SK-N-SH treated with all-trans-retinoic acid at 6 μM for 48 hours (cell line): ENCODE results near the gene CFD.

Experiments used
- ATAC-seq: fragments of 200-7000 bp; cut with Tn5 transposase; 3 replicates; pipeline ENCODE4 v1.9.1; 2020; ENCODE audit warnings: mild to moderate bottlenecking, moderate library complexity
- BACH2 ChIP-seq: fragments of 250-450 bp; sonication (Bioruptor Pico); IDR thresholded peaks from 2 replicates; pipeline ENCODE4 v1.9.0; 2021; ENCODE audit warnings: mild to moderate bottlenecking, borderline replicate concordance
- CREB5 ChIP-seq: fragments of 250-450 bp; sonication (Bioruptor Pico); IDR thresholded peaks from 2 replicates; pipeline ENCODE4 v1.5.1; 2020; ENCODE audit warnings: low read depth, mild to moderate bottlenecking, moderate library complexity
- CSDC2 ChIP-seq: fragments of 250-450 bp; sonication (Bioruptor Pico); IDR thresholded peaks from 2 replicates; pipeline ENCODE4 v1.5.0; 2020; ENCODE audit warnings: mild to moderate bottlenecking, moderate library complexity
- CSRNP3 ChIP-seq: fragments of 250-450 bp; sonication (Bioruptor Pico); IDR thresholded peaks from 2 replicates; pipeline ENCODE4 v1.5.1; 2021; ENCODE audit warnings: mild to moderate bottlenecking, moderate library complexity
- ESRRG ChIP-seq: fragments of 250-450 bp; sonication (Bioruptor Pico); IDR thresholded peaks from 2 replicates; pipeline ENCODE4 v1.6.1; 2021; ENCODE audit warnings: mild to moderate bottlenecking
- GLIS3 ChIP-seq: fragments of 250-450 bp; sonication (Bioruptor Pico); IDR thresholded peaks from 2 replicates; pipeline ENCODE4 v1.5.0; 2020; ENCODE audit warnings: mild to moderate bottlenecking, moderate library complexity
- ISL1 ChIP-seq: fragments of 250-450 bp; sonication (Bioruptor Pico); IDR thresholded peaks from 2 replicates; pipeline ENCODE4 v2.1.2; 2022; ENCODE audit warnings: mild to moderate bottlenecking, moderate library complexity
- OSR1 ChIP-seq: fragments of 250-450 bp; sonication (Bioruptor Pico); IDR thresholded peaks from 2 replicates; pipeline ENCODE4 v1.8.0; 2022; ENCODE audit warnings: moderate library complexity, mild to moderate bottlenecking, inconsistent platforms
- POU6F1 ChIP-seq: fragments of 250-450 bp; sonication (Bioruptor Pico); IDR thresholded peaks from 2 replicates; pipeline ENCODE4 v1.8.0; 2021; ENCODE audit warnings: low read depth, mild to moderate bottlenecking, moderate library complexity, borderline replicate concordance
- RARB ChIP-seq: fragments of 250-450 bp; sonication (Bioruptor Pico); IDR thresholded peaks from 2 replicates; pipeline ENCODE4 v1.8.0; 2021; ENCODE audit warnings: mild to moderate bottlenecking, moderate library complexity
- SNAI2 ChIP-seq: fragments of 250-450 bp; sonication (Bioruptor Pico); IDR thresholded peaks from 2 replicates; pipeline ENCODE4 v1.5.0; 2020; ENCODE audit warnings: mild to moderate bottlenecking, moderate library complexity
- TCF4 ChIP-seq: fragments of 250-450 bp; sonication (Bioruptor Pico); IDR thresholded peaks from 2 replicates; pipeline ENCODE4 v1.8.0; 2021; ENCODE audit warnings: mild to moderate bottlenecking, moderate library complexity, borderline replicate concordance
- TOX ChIP-seq: fragments of 250-450 bp; sonication (Bioruptor Pico); IDR thresholded peaks from 2 replicates; pipeline ENCODE4 v1.8.0; 2021; ENCODE audit warnings: mild to moderate bottlenecking, moderate library complexity, borderline replicate concordance
- TSHZ2 ChIP-seq: fragments of 250-450 bp; sonication (Bioruptor Pico); IDR thresholded peaks from 2 replicates; pipeline ENCODE4 v1.5.0; 2020; ENCODE audit warnings: mild to moderate bottlenecking, moderate library complexity
- ZC3H10 ChIP-seq: fragments of 250-450 bp; sonication (Bioruptor Pico); IDR thresholded peaks from 2 replicates; pipeline ENCODE4 v1.5.1; 2021; ENCODE audit warnings: mild to moderate bottlenecking, moderate library complexity
- ZFP30 ChIP-seq: fragments of 450-650 bp; formaldehyde crosslinking; IDR thresholded peaks from 2 replicates; pipeline ENCODE4 v1.5.0; 2022; ENCODE audit warnings: mild to moderate bottlenecking, moderate library complexity
- ZNF565 ChIP-seq: fragments of 450-650 bp; formaldehyde crosslinking; conservative IDR thresholded peaks from 2 replicates; pipeline ENCODE4 v1.5.0; 2020; ENCODE audit warnings: low read depth, mild to moderate bottlenecking, moderate library complexity
- ZNF70 ChIP-seq: fragments of 450-650 bp; formaldehyde crosslinking; IDR thresholded peaks from 2 replicates; pipeline ENCODE4 v1.5.0; 2020; ENCODE audit warnings: mild to moderate bottlenecking, moderate library complexity
- ZNF8 ChIP-seq: fragments of 450-650 bp; formaldehyde crosslinking; IDR thresholded peaks from 2 replicates; pipeline ENCODE4 v1.5.0; 2020; ENCODE audit warnings: mild to moderate bottlenecking, moderate library complexity

The CFD gene

GRCh38 chr19:813219-814151 is 46.0 kb upstream of the CFD start:
- TF ChIP-seq ZNF70 (CRISPR knock-in tag) (no peak), ISL1 (no peak)
- peak; percentile 13 for ATAC-seq

- no peak for TF ChIP-seq CREB5
- TF ChIP-seq ZFP30 (CRISPR knock-in tag): no peak
- no peak for TF ChIP-seq BACH2 (CRISPR knock-in tag)
- no peak for TF ChIP-seq RARB (CRISPR knock-in tag)
- TF ChIP-seq ZC3H10 (CRISPR knock-in tag): no peak
- TF ChIP-seq TSHZ2: no peak
- no peak for TF ChIP-seq CSDC2 (CRISPR knock-in tag)
- no peak for TF ChIP-seq ESRRG (CRISPR knock-in tag)
- no peak for TF ChIP-seq TOX
- TF ChIP-seq OSR1 (CRISPR knock-in tag): no peak
- TF ChIP-seq GLIS3 (CRISPR knock-in tag): no peak
- TF ChIP-seq CSRNP3: no peak
- TF ChIP-seq ZNF565: no peak
- no peak for TF ChIP-seq ZNF70 (CRISPR knock-in tag)
- TF ChIP-seq ZNF8: no peak
- TF ChIP-seq POU6F1: no peak
- no peak for TF ChIP-seq SNAI2 (CRISPR knock-in tag)
- no peak for TF ChIP-seq TCF4 (CRISPR knock-in tag)
- TF ChIP-seq, all 23 proteins: peak for 0
- peak; percentile 20 for ATAC-seq
These were observed 45.0 kb upstream of the CFD start for GRCh38 chr19:814152-815078.

GRCh38 chr19:815079-815774 is 44.2 kb upstream of the CFD start:
- TF ChIP-seq CREB5 (no peak), ZC3H10 (CRISPR knock-in tag) (no peak), RARB (CRISPR knock-in tag) (no peak), ZNF8 (no peak), ZFP30 (CRISPR knock-in tag) (no peak), BACH2 (CRISPR knock-in tag) (no peak), ZNF70 (CRISPR knock-in tag) (no peak)
- ATAC-seq: peak; percentile 21
